DOHH2 (cell line): ENCODE measurements around the gene C2CD3.

Experiments used
- CTCF ChIP-seq: fragments of 200-600 bp; sonication (generic); IDR thresholded peaks from one replicate; pipeline ENCODE4 v1.5.1; 2014; ENCODE audit warnings: antibody characterized with exemption, mild to moderate bottlenecking, low read depth, low read length; ENCODE audit not compliant: poor library complexity, severe bottlenecking
- EZH2phosphoT487 ChIP-seq: fragments of 200-600 bp; sonication (generic); IDR thresholded peaks from 2 replicates; pipeline ENCODE4 v1.6.1; 2017; ENCODE audit warnings: borderline replicate concordance, mild to moderate bottlenecking, antibody characterized with exemption, low read length, moderate library complexity, mixed read lengths

- TF ChIP-seq CTCF (no peak), EZH2phosphoT487 (no peak)
Observed at GRCh38 chr11:74208507-74208906, 37.7 kb upstream of the C2CD3 start.
